ENCODE measurements around the gene CLDN22. TPM values are rescaled to one million over a fixed set of nuclear protein-coding genes. Genes with fewer than 3 reads are reported as not detected.

Gene CLDN22
- total and polyA plus RNA-seq, 10 donors: not detected

- WGBS, 5 donors: 76 to 88% (median 80%) methylated on average over 6 of the region's 6 CpGs
- no peak for DNase-seq
- Histone ChIP-seq H3K4me3 (no peak overlapping the region), H3K36me3 (peaks cover 0 to 12% (median 0%) of the 10 kb centered on the region in 6 donors), H3K9me3 (no peaks in the 10 kb centered on the region), H3K27ac (no peak overlapping the region), H3K27me3 (replicated peaks in 1 of 7) (no peaks in the 10 kb centered on the region), H3K4me1 (no peaks in the 10 kb centered on the region)
- TF ChIP-seq CTCF (IDR thresholded peaks at IDR 0.05 in 8 of 11, conservative IDR thresholded peaks at IDR 0.05 in 3 of 11) (no peak), POLR2AphosphoS5 (IDR thresholded peaks at IDR 0.05) (no peak), POLR2A (IDR thresholded peaks at IDR 0.05) (no peak)
- intact Hi-C loops (cut with DNase I; ENCODE audit: low total_unique reads): no loop called here
Measured at GRCh38 chr4:183300070-183300469, 20.0 kb downstream of the CLDN22 start.

DNA sequence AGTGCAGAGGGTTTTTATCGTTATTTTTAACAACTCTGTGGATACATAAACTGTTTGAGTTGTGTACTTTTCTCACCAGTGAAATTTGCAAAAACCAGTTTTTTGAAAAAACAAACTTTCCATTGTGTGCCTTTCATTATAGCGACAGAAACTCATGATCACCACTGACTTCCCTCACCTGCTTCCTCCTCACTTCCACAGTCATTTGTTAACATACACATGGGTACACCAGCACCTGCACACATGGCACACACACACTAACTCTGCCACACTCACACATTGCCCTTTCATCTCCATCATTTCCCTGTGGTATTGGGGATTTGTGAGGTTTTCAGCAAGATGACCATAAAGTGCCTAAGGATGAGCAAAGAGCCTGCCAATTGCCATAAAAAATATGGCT, 20.6 kb downstream of the CLDN22 start:
- H3K4me1 ChIP-seq: no peaks in the 10 kb centered on the region
- no peak overlapping the region for H3K27ac ChIP-seq
- peaks cover 0 to 16% (median 0%) of the 10 kb centered on the region in 6 donors for H3K36me3 ChIP-seq
- H3K27me3 ChIP-seq (replicated peaks in 1 of 7): no peaks in the 10 kb centered on the region
- H3K4me3 ChIP-seq: no peak overlapping the region
- 39 to 65% (median 57%) methylated on average over 2 of the region's 2 CpGs for WGBS, 5 donors
- TF ChIP-seq POLR2A (IDR thresholded peaks at IDR 0.05): no peak
- intact Hi-C loops (cut with DNase I; ENCODE audit: low total_unique reads): no loop called here
- no peaks in the 10 kb centered on the region for H3K9me3 ChIP-seq
- no peak for DNase-seq

GRCh38 chr4:183297675-183298074, 22.4 kb downstream of the CLDN22 start:
- Histone ChIP-seq H3K36me3 (peaks cover 0 to 16% (median 0%) of the 10 kb centered on the region in 6 donors), H3K9me3 (no peaks in the 10 kb centered on the region), H3K4me1 (no peaks in the 10 kb centered on the region), H3K27ac (no peak overlapping the region), H3K27me3 (replicated peaks in 1 of 7) (no peaks in the 10 kb centered on the region), H3K4me3 (no peak overlapping the region)
- no peak for DNase-seq
- no peak for TF ChIP-seq CTCF (IDR thresholded peaks at IDR 0.05 in 8 of 11, conservative IDR thresholded peaks at IDR 0.05 in 3 of 11)
- no peak for TF ChIP-seq POLR2AphosphoS5 (IDR thresholded peaks at IDR 0.05)
- TF ChIP-seq POLR2A (IDR thresholded peaks at IDR 0.05): no peak
- intact Hi-C loops (cut with DNase I; ENCODE audit: low total_unique reads): no loop called here
- WGBS, 5 donors: 77 to 86% (median 83%) methylated on average over 3 of the region's 3 CpGs

DNA sequence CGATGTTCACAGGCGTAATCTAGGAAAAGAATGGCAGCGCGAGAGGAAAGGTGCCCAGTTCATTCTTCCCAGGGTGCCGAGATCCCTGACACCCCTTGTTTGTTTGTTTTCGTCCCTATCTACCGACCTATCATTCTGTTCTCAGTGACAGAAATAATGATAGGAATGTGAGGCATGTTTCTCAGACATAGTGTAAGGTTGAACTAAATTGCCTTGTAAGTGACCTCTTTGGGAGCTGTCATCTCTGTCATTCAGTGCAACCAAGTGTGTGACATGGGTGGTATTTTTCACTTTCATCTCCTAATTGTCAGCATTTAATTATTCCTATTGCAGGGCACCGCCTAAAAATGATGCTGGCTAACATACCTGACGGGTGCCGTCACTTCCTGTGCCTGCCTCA, 24.4 kb downstream of the CLDN22 start:
- no peak for DNase-seq
- H3K9me3 ChIP-seq: no peaks in the 10 kb centered on the region
- no peak overlapping the region for H3K27ac ChIP-seq
- 91 to 94% (median 94%) methylated on average over 10 of the region's 10 CpGs for WGBS, 5 donors
- H3K4me1 ChIP-seq: no peaks in the 10 kb centered on the region
- no peak for TF ChIP-seq POLR2AphosphoS5 (IDR thresholded peaks at IDR 0.05)
- peaks cover 0 to 16% (median 0%) of the 10 kb centered on the region in 6 donors for H3K36me3 ChIP-seq
- no peaks in the 10 kb centered on the region for H3K27me3 ChIP-seq (replicated peaks in 1 of 7)
- intact Hi-C loops (cut with DNase I; ENCODE audit: low total_unique reads): no loop called here
- no peak overlapping the region for H3K4me3 ChIP-seq

DNA sequence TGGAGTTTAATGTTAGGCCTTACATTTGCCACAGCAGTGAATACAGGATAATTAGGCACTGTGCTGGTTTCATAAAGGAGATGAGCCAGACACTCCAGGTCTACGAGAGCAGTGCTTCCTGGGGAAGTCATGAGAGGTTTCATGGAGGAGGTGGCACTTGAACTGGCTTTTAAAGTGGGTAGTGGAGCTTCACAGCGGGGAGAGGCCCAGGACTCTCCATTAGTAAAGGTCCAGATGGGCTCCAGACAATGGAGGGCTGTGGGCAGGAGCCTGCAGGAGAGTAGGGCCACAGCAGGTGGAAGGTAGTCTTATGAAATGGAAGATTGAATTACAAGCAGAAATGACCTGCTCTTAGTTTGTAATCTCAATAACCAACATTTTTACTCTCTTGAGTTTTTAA, 29.0 kb downstream of the CLDN22 start:
- H3K27ac ChIP-seq: no peak overlapping the region
- H3K9me3 ChIP-seq: no peaks in the 10 kb centered on the region
- intact Hi-C loops (cut with DNase I; ENCODE audit: low total_unique reads): no loop called here
- H3K4me3 ChIP-seq: no peak overlapping the region
- H3K36me3 ChIP-seq: peaks cover 0 to 37% (median 6%) of the 10 kb centered on the region in 6 donors
- TF ChIP-seq POLR2A (IDR thresholded peaks at IDR 0.05): no peak
- no peak for TF ChIP-seq CTCF (IDR thresholded peaks at IDR 0.05 in 8 of 11, conservative IDR thresholded peaks at IDR 0.05 in 3 of 11)
- no peak for TF ChIP-seq POLR2AphosphoS5 (IDR thresholded peaks at IDR 0.05)
- 71 to 85% (median 80%) methylated on average over 2 of the region's 2 CpGs for WGBS, 5 donors
- no peak for DNase-seq
- H3K27me3 ChIP-seq (replicated peaks in 1 of 7): no peaks in the 10 kb centered on the region
- peaks cover 0 to 13% (median 0%) of the 10 kb centered on the region in 6 donors for H3K4me1 ChIP-seq

Data from spleen (tissue), 11 donors.